ENCODE measurements around the gene DOCK11. TPM values are rescaled to one million over a fixed set of nuclear protein-coding genes. Genes with fewer than 3 reads are reported as not detected.

The DOCK11 gene
- total RNA-seq, 1 experiment from 2014 or later: 3.0 TPM

DNA sequence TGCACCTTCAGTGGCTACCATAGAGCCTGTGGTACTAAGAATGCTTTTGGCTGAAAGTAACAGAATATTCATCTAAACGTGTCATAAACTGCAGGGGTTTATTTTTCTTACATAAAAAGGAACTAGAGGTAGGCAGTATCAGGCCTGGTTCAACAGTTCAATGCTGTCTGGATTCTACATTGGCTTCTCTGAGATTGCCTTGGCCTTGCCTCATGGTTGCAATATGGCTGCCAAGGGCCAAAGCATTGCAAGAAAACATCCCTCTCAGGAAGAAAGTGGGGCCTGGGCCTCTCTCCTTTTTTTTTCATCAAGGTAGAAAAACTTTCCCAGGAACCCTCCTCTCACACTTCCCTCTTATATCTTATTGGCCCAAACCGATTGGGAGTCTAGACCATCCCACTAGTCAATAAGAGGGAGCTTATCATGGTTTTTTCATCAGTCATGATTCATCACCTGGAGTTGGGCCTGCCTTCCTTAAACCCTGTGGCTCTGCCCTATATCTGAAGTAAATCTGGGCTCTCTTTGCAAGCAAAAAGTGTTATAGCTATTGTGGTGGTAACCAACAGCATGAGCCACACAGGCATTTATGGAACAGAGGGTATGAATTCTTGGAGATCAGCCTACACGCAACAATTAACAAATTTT, 1.8 kb upstream of the DOCK11 start:
- intact Hi-C loops (cut with micrococcal nuclease): no loop called here
- POLR2A ChIA-PET (ENCODE audit: unreplicated experiment): no interaction called here
- H3K27ac ChIP-seq (ENCODE audit: low read length): no peak overlapping the region

GRCh38 chrX:118495958-118496762, 545 bp downstream of the DOCK11 start:
- intact Hi-C loops (cut with micrococcal nuclease): no loop called here
- ChIA-PET CTCF (no interaction called here), POLR2A (ENCODE audit: unreplicated experiment) (interaction anchor here (0.6 to 0.7 kb wide), 3 partner anchors 12 to 168 kb away, joined by 3 to 4 read pairs (median 3); no protein-coding TSS in a partner anchor)
- ATAC-seq (peak; percentile 56), DNase-seq (peak; percentile 44)
- Histone ChIP-seq H3K36me3 (ENCODE audit: low read depth, low read length) (no peaks in the 10 kb centered on the region), H2AFZ (ENCODE audit: low read length) (peak overlapping the region; percentile 99), H3K4me1 (ENCODE audit: insufficient read depth, low read length) (no peaks in the 10 kb centered on the region), H3K9ac (ENCODE audit: low read length) (peak overlapping the region; percentile 16; the same call in 1 of the 2 replicates), H3K9me2 (replicated peaks; ENCODE audit: low read length) (no peaks in the 10 kb centered on the region), H4K20me1 (ENCODE audit: low read length) (no peaks in the 10 kb centered on the region), H3F3A (ENCODE audit: low read length, unreplicated experiment) (no peaks in the 10 kb centered on the region), H3K27ac (ENCODE audit: low read length) (no peak overlapping the region), H3K9me3 (ENCODE audit: low read length) (no peaks in the 10 kb centered on the region), H3K4me3 (ENCODE audit: low read length) (peak overlapping the region; percentile 81), H3K27me3 (ENCODE audit: low read length) (no peaks in the 10 kb centered on the region), H3K79me2 (ENCODE audit: low read length) (no peaks in the 10 kb centered on the region), H3K4me2 (ENCODE audit: low read length) (peak overlapping the region; percentile 98)
- TF ChIP-seq, protein P1, sequence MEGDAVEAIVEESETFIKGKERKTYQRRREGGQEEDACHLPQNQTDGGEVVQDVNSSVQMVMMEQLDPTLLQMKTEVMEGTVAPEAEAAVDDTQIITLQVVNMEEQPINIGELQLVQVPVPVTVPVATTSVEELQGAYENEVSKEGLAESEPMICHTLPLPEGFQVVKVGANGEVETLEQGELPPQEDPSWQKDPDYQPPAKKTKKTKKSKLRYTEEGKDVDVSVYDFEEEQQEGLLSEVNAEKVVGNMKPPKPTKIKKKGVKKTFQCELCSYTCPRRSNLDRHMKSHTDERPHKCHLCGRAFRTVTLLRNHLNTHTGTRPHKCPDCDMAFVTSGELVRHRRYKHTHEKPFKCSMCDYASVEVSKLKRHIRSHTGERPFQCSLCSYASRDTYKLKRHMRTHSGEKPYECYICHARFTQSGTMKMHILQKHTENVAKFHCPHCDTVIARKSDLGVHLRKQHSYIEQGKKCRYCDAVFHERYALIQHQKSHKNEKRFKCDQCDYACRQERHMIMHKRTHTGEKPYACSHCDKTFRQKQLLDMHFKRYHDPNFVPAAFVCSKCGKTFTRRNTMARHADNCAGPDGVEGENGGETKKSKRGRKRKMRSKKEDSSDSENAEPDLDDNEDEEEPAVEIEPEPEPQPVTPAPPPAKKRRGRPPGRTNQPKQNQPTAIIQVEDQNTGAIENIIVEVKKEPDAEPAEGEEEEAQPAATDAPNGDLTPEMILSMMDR (conservative IDR thresholded peaks at IDR 0.05; ENCODE audit: low read depth, low read length): no peak
- TF ChIP-seq EZH2 (IDR thresholded peaks at IDR 0.05; ENCODE audit: low read length, unreplicated experiment) (no peak), EZH2phosphoT487 (IDR thresholded peaks at IDR 0.05; ENCODE audit: borderline replicate concordance, low read length) (no peak)
- no TSS peak for BruUV-seq (replicated peaks)

More for the DNA sequence above, 1.8 kb upstream of the DOCK11 start:
- Histone ChIP-seq H3K4me2 (ENCODE audit: low read length) (no peak overlapping the region), H3K9me3 (ENCODE audit: low read length) (no peaks in the 10 kb centered on the region), H3K27me3 (ENCODE audit: low read length) (no peaks in the 10 kb centered on the region), H3K9me2 (replicated peaks; ENCODE audit: low read length) (no peaks in the 10 kb centered on the region), H3K9ac (ENCODE audit: low read length) (no peak overlapping the region), H3F3A (ENCODE audit: low read length, unreplicated experiment) (no peaks in the 10 kb centered on the region), H4K20me1 (ENCODE audit: low read length) (no peaks in the 10 kb centered on the region), H2AFZ (ENCODE audit: low read length) (no peak overlapping the region), H3K36me3 (ENCODE audit: low read depth, low read length) (no peaks in the 10 kb centered on the region), H3K4me1 (ENCODE audit: insufficient read depth, low read length) (no peaks in the 10 kb centered on the region), H3K79me2 (ENCODE audit: low read length) (no peaks in the 10 kb centered on the region), H3K4me3 (ENCODE audit: low read length) (no peak overlapping the region)
- TF ChIP-seq EZH2 (IDR thresholded peaks at IDR 0.05; ENCODE audit: low read length, unreplicated experiment): no peak
- TF ChIP-seq, protein P1 (conservative IDR thresholded peaks at IDR 0.05; ENCODE audit: low read depth, low read length): no peak
- TF ChIP-seq EZH2phosphoT487 (IDR thresholded peaks at IDR 0.05; ENCODE audit: borderline replicate concordance, low read length): no peak
- CTCF ChIA-PET: no interaction called here
- peak; percentile 3 for DNase-seq
- no TSS peak for BruUV-seq (replicated peaks)
- no peak for ATAC-seq

DNA sequence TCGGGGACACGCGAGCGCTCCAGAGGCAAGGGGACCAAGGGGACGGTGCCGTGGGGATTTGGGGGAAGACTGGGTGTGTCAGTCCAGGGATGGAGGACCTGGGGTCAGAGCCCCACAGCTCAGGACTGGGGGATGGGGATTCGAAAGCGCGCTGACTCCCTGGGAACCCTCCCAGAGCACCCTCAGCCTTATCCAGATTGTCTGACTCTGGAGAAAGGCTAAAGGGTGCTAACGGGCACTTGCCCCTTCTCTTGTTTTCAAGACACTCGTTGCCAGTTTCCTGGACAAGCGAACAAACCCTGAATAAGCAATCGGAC, 1.1 kb downstream of the DOCK11 start:
- Histone ChIP-seq H3F3A (ENCODE audit: low read length, unreplicated experiment) (no peaks in the 10 kb centered on the region), H3K27me3 (ENCODE audit: low read length) (no peaks in the 10 kb centered on the region), H3K9ac (ENCODE audit: low read length) (peak overlapping the region; percentile 16; the same call in 1 of the 2 replicates), H3K9me2 (replicated peaks; ENCODE audit: low read length) (no peaks in the 10 kb centered on the region), H3K79me2 (ENCODE audit: low read length) (no peaks in the 10 kb centered on the region), H2AFZ (ENCODE audit: low read length) (peak overlapping the region; percentile 99), H3K9me3 (ENCODE audit: low read length) (no peaks in the 10 kb centered on the region), H3K4me2 (ENCODE audit: low read length) (peak overlapping the region; percentile 98), H3K4me1 (ENCODE audit: insufficient read depth, low read length) (no peaks in the 10 kb centered on the region), H3K4me3 (ENCODE audit: low read length) (peak overlapping the region; percentile 81), H3K27ac (ENCODE audit: low read length) (no peak overlapping the region), H4K20me1 (ENCODE audit: low read length) (no peaks in the 10 kb centered on the region), H3K36me3 (ENCODE audit: low read depth, low read length) (no peaks in the 10 kb centered on the region)
- ChIA-PET CTCF (no interaction called here), POLR2A (ENCODE audit: unreplicated experiment) (interaction anchor here (0.6 kb wide), 2 partner anchors 13 to 168 kb away, joined by 3 to 4 read pairs; no protein-coding TSS in a partner anchor)
- ATAC-seq (peak; percentile 26), DNase-seq (no peak)
- TF ChIP-seq EZH2 (IDR thresholded peaks at IDR 0.05; ENCODE audit: low read length, unreplicated experiment) (no peak), EZH2phosphoT487 (IDR thresholded peaks at IDR 0.05; ENCODE audit: borderline replicate concordance, low read length) (no peak)
- TF ChIP-seq, protein P1 (conservative IDR thresholded peaks at IDR 0.05; ENCODE audit: low read depth, low read length): no peak
- intact Hi-C loops (cut with micrococcal nuclease): no loop called here
- BruUV-seq (replicated peaks): no TSS peak
